Neural cell (in vitro differentiated cells): Measurements from ENCODE around the gene PLXNA2. TPM values are rescaled to one million over a fixed set of nuclear protein-coding genes. Genes with fewer than 3 reads are reported as not detected.

ENCODE experiments used
- H2AFZ ChIP-seq: fragments of 200-600, 300-800 bp; sonication (generic), shearing (Covaris generic); 2 replicates; pipeline ENCODE4 v1.6.0; 2014; ENCODE audit warnings: low read depth, mild to moderate bottlenecking, antibody characterized with exemption, low read length, moderate library complexity
- H3F3A ChIP-seq: fragments of 200-600 bp; shearing (Covaris generic); 2 replicates; pipeline ENCODE4 v1.6.1; 2016; ENCODE audit warnings: mild to moderate bottlenecking, moderate library complexity, mixed read lengths, antibody characterized with exemption, low read length; ENCODE audit not compliant: insufficient read depth, poor library complexity, severe bottlenecking
- H3K27ac ChIP-seq: fragments of 200-600, 300-800 bp; sonication (generic), shearing (Covaris generic); 2 replicates; pipeline ENCODE4 v1.5.1; 2014; ENCODE audit warnings: mild to moderate bottlenecking, low read length, moderate library complexity
- H3K27me3 ChIP-seq: fragments of 300-800, 200-600 bp; sonication (generic), shearing (Covaris generic); 2 replicates; pipeline ENCODE4 v1.6.0; 2014; ENCODE audit warnings: mild to moderate bottlenecking, low read depth, low read length, moderate library complexity; ENCODE audit not compliant: insufficient read depth
- H3K36me3 ChIP-seq: fragments of 300-800, 200-600 bp; sonication (generic), shearing (Covaris generic); 2 replicates; pipeline ENCODE4 v1.5.1; 2014; ENCODE audit warnings: mild to moderate bottlenecking, antibody characterized with exemption, low read length, moderate library complexity; ENCODE audit not compliant: insufficient read depth
- H3K4me2 ChIP-seq: fragments of 300-800, 200-600 bp; sonication (generic), shearing (Covaris generic); 2 replicates; pipeline ENCODE4 v1.6.0; 2014; ENCODE audit warnings: mild to moderate bottlenecking, low read length
- H3K4me3 ChIP-seq: fragments of 300-800, 200-600 bp; sonication (generic), shearing (Covaris generic); 2 replicates; pipeline ENCODE4 v1.5.1; 2014; ENCODE audit warnings: mild to moderate bottlenecking, low read length, moderate library complexity
- H3K79me2 ChIP-seq: fragments of 200-600 bp; shearing (Covaris generic); replicated peaks from 2 replicates; pipeline ENCODE4 v1.6.0; 2014; ENCODE audit warnings: mild to moderate bottlenecking, low read length, moderate library complexity; ENCODE audit not compliant: insufficient read depth
- H3K9ac ChIP-seq: fragments of 300-800, 200-600 bp; sonication (generic), shearing (Covaris generic); 2 replicates; pipeline ENCODE4 v1.6.1; 2016; ENCODE audit warnings: mild to moderate bottlenecking, low read length, mixed read lengths
- H3K9me2 ChIP-seq: fragments of 200-600 bp; shearing (Covaris generic); 2 replicates; pipeline ENCODE4 v1.6.1; 2016; ENCODE audit warnings: mild to moderate bottlenecking, low read length, mixed read lengths; ENCODE audit not compliant: insufficient read depth
- H3K9me3 ChIP-seq: fragments of 200-600, 300-800 bp; sonication (generic), shearing (Covaris generic); 2 replicates; pipeline ENCODE4 v1.6.1; 2016; ENCODE audit warnings: mild to moderate bottlenecking, mixed run types, low read length, moderate library complexity, mixed read lengths
- H4K20me1 ChIP-seq: fragments of 200-600 bp; shearing (Covaris generic); 2 replicates; pipeline ENCODE4 v1.6.1; 2016; ENCODE audit warnings: mild to moderate bottlenecking, mixed run types; ENCODE audit not compliant: insufficient read depth
- EP300 ChIP-seq: fragments of 450-650 bp; conservative IDR thresholded peaks from 2 replicates; pipeline ENCODE4 v1.6.1; 2014; ENCODE audit warnings: antibody characterized with exemption, mild to moderate bottlenecking, moderate library complexity; ENCODE audit not compliant: poor library complexity, severe bottlenecking
- EZH2 ChIP-seq: fragments of 200-600, 300-800 bp; shearing (Covaris generic), sonication (generic); IDR thresholded peaks from 2 replicates; pipeline ENCODE4 v1.6.1; 2014; ENCODE audit warnings: antibody characterized with exemption, low read length, borderline replicate concordance, mild to moderate bottlenecking; ENCODE audit not compliant: insufficient read depth, poor library complexity, severe bottlenecking
- MXI1 ChIP-seq: fragments of 450-650 bp; conservative IDR thresholded peaks from 2 replicates; pipeline ENCODE4 v1.6.1; 2014; ENCODE audit warnings: antibody characterized with exemption, mild to moderate bottlenecking; ENCODE audit not compliant: poor library complexity, severe bottlenecking
- POLR2AphosphoS5 ChIP-seq: IDR thresholded peaks from 2 replicates; pipeline ENCODE4 v1.6.1; 2012
- RAD21 ChIP-seq: fragments of 450-650 bp; conservative IDR thresholded peaks from 2 replicates; pipeline ENCODE4 v1.6.1; 2014; ENCODE audit warnings: antibody characterized with exemption, mild to moderate bottlenecking, moderate library complexity
- SMC3 ChIP-seq: fragments of 450-650 bp; conservative IDR thresholded peaks from 2 replicates; pipeline ENCODE4 v1.6.1; 2014; ENCODE audit warnings: antibody characterized with exemption, mild to moderate bottlenecking, moderate library complexity; ENCODE audit not compliant: poor library complexity
- TAF1 ChIP-seq: IDR thresholded peaks from 2 replicates; pipeline ENCODE4 v1.6.1; 2012; ENCODE audit warnings: low read depth
- polyA plus RNA-seq: library from polyadenylated mRNA; depleted of rRNA; stranded (reverse); fragments of >200 nt; gene quantifications from 2 replicates; pipeline ENCODE4 v1.2.3, GENCODE V29; 2014
- TF ChIP-seq, protein P1 (sequence below): fragments of 450-650 bp; IDR thresholded peaks from 2 replicates; pipeline ENCODE4 v1.5.1; 2014; ENCODE audit warnings: antibody characterized with exemption, mild to moderate bottlenecking, moderate library complexity; ENCODE audit not compliant: poor library complexity, severe bottlenecking
- TF ChIP-seq, protein P2 (sequence below): IDR thresholded peaks from 2 replicates; pipeline ENCODE4 v1.6.1; 2012; ENCODE audit warnings: borderline replicate concordance

Gene PLXNA2
- polyA plus RNA-seq, 1 donor from 2014 or later, result 30.6 TPM

GRCh38 chr1:208154679-208155642 lies 89.2 kb downstream of the PLXNA2 start:
- Histone ChIP-seq H3K79me2 (no peaks in the 10 kb centered on the region), H3K27me3 (no peaks in the 10 kb centered on the region), H2AFZ (no peak overlapping the region), H3K9ac (no peak overlapping the region), H4K20me1 (peaks cover 4% of the 10 kb centered on the region), H3F3A (no peaks in the 10 kb centered on the region), H3K27ac (no peak overlapping the region), H3K9me2 (no peaks in the 10 kb centered on the region), H3K4me3 (no peak overlapping the region), H3K4me2 (no peak overlapping the region), H3K36me3 (no peaks in the 10 kb centered on the region), H3K9me3 (no peaks in the 10 kb centered on the region)
- TF ChIP-seq EP300 (no peak), TAF1 (no peak), SMC3 (no peak), EZH2 (no peak), RAD21 (no peak), POLR2AphosphoS5 (no peak), MXI1 (no peak)
- TF ChIP-seq, protein P1, sequence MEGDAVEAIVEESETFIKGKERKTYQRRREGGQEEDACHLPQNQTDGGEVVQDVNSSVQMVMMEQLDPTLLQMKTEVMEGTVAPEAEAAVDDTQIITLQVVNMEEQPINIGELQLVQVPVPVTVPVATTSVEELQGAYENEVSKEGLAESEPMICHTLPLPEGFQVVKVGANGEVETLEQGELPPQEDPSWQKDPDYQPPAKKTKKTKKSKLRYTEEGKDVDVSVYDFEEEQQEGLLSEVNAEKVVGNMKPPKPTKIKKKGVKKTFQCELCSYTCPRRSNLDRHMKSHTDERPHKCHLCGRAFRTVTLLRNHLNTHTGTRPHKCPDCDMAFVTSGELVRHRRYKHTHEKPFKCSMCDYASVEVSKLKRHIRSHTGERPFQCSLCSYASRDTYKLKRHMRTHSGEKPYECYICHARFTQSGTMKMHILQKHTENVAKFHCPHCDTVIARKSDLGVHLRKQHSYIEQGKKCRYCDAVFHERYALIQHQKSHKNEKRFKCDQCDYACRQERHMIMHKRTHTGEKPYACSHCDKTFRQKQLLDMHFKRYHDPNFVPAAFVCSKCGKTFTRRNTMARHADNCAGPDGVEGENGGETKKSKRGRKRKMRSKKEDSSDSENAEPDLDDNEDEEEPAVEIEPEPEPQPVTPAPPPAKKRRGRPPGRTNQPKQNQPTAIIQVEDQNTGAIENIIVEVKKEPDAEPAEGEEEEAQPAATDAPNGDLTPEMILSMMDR, result no peak
- TF ChIP-seq, protein P2, sequence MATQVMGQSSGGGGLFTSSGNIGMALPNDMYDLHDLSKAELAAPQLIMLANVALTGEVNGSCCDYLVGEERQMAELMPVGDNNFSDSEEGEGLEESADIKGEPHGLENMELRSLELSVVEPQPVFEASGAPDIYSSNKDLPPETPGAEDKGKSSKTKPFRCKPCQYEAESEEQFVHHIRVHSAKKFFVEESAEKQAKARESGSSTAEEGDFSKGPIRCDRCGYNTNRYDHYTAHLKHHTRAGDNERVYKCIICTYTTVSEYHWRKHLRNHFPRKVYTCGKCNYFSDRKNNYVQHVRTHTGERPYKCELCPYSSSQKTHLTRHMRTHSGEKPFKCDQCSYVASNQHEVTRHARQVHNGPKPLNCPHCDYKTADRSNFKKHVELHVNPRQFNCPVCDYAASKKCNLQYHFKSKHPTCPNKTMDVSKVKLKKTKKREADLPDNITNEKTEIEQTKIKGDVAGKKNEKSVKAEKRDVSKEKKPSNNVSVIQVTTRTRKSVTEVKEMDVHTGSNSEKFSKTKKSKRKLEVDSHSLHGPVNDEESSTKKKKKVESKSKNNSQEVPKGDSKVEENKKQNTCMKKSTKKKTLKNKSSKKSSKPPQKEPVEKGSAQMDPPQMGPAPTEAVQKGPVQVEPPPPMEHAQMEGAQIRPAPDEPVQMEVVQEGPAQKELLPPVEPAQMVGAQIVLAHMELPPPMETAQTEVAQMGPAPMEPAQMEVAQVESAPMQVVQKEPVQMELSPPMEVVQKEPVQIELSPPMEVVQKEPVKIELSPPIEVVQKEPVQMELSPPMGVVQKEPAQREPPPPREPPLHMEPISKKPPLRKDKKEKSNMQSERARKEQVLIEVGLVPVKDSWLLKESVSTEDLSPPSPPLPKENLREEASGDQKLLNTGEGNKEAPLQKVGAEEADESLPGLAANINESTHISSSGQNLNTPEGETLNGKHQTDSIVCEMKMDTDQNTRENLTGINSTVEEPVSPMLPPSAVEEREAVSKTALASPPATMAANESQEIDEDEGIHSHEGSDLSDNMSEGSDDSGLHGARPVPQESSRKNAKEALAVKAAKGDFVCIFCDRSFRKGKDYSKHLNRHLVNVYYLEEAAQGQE, result no peak

DNA sequence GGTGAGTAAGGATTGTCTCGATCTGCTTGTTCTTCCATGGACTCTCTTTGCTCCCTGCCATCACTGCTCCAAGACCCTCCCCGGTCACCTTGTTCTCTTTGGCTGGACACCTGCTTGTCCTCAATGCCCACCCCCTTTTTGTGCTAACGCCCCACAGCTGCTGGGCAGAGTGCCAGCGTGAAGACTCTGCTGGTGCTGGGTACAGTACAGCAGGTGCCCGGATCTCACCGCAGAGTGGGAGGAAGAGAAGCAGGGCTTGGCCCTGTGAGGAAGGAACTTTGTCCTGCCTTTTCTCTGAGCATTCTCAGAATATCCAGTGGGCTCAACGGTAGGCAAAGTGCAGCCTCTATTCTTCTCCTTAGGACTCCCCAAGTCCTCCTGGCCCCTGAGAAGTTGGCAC lies 90.1 kb downstream of the PLXNA2 start:
- Histone ChIP-seq H3K27me3 (no peaks in the 10 kb centered on the region), H2AFZ (no peak overlapping the region), H3K79me2 (no peaks in the 10 kb centered on the region), H3K4me3 (no peak overlapping the region), H3K9me3 (no peaks in the 10 kb centered on the region), H3K9me2 (no peaks in the 10 kb centered on the region), H3K36me3 (no peaks in the 10 kb centered on the region), H4K20me1 (peaks cover 4% of the 10 kb centered on the region), H3F3A (no peaks in the 10 kb centered on the region), H3K27ac (no peak overlapping the region), H3K4me2 (no peak overlapping the region), H3K9ac (no peak overlapping the region)
- no peak for TF ChIP-seq POLR2AphosphoS5
- TF ChIP-seq, protein P1, result no peak
- TF ChIP-seq, protein P2, result no peak
- no peak for TF ChIP-seq EP300
- no peak for TF ChIP-seq EZH2
- no peak for TF ChIP-seq TAF1
- no peak for TF ChIP-seq RAD21
- no peak for TF ChIP-seq MXI1
- TF ChIP-seq SMC3, result no peak
